Fibroblast of pulmonary artery (primary cell): Measurements from ENCODE around the gene VAMP2.

Source experiments
- DNase-seq: peaks from one replicate; pipeline ENCODE4 v3.0.0-alpha.2; 2010; ENCODE audit warnings: low read depth
- H3K4me3 ChIP-seq: replicated peaks from 2 replicates; pipeline ENCODE4 v1.5.1; 2011; ENCODE audit warnings: low read depth, mild to moderate bottlenecking, control low read depth, low read length, moderate library complexity
- CTCF ChIP-seq: IDR thresholded peaks from 2 replicates; pipeline ENCODE4 v1.5.1; 2011; ENCODE audit warnings: mild to moderate bottlenecking, control low read depth, low read length, inconsistent platforms; ENCODE audit errors: missing control alignments

Gene VAMP2

DNA sequence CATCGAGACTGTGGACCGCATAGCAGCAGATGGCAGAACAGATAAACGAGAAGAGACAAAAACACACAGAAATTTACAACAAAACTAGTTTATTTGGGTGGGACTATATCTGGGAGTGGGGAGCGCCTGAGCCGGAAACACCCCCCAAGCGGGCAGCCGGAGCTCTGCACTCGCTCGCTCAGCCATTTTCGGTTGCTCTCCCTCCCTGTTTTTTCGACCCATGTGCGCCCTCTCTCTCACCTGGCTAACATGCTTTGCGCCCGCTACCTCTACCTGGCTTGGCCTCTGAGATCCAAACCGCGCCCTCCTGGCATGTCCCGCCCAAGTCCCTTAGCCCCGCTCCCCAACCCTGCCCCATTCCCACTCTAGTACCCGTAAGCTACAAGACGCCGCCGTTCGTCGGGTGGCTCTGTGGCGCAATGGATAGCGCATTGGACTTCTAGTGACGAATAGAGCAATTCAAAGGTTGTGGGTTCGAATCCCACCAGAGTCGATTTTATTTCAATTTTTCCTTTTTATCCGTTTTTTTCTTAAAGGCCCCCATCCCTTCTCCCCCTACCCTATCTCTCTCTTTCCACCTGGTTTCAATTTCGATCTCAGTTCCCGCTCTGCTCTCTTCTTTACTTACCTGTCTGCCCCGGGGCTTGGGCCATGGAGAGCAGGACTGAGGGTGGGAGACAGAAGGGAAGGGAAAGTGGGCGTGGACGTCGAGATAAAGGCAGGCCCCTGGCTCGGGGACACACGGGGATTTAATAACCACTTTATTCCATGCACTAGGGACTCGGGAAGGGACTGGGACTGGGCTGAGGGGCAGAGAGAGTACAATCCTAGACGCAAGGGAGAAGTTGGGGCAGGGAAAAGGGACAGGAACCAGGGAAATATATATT is 42.0 kb downstream of the VAMP2 start:
- peak; percentile 33 for TF ChIP-seq CTCF
- DNase-seq: peak; percentile 73
- H3K4me3 ChIP-seq: peak overlapping the region; percentile 54

- TF ChIP-seq CTCF: no peak
- peak; percentile 95 for DNase-seq
- H3K4me3 ChIP-seq: peak overlapping the region; percentile 68
Observed at GRCh38 chr17:8119581-8120519, 42.9 kb downstream of the VAMP2 start.

GRCh38 chr17:8118769-8119580 is 43.8 kb downstream of the VAMP2 start:
- peak; percentile 86 for DNase-seq
- TF ChIP-seq CTCF: peak; percentile 87
- H3K4me3 ChIP-seq: peak overlapping the region; percentile 68

GRCh38 chr17:8117980-8118768 is 44.6 kb downstream of the VAMP2 start, which contains the start of gene ALOXE3:
Gene ALOXE3, minus strand, starts transcription at chr17:8118514. Its CDS starts 524 bp downstream, at chr17:8117990.
- H3K4me3 ChIP-seq: peak within 1 kb of the TSS; percentile 68
- DNase-seq: peak; percentile 46
- TF ChIP-seq CTCF: no peak

- DNase-seq: no peak
- H3K4me3 ChIP-seq: peak overlapping the region; percentile 68
Observed at GRCh38 chr17:8117367-8117979, 45.3 kb downstream of the VAMP2 start.

More at GRCh38 chr17:8117367-8117979, 45.3 kb downstream of the VAMP2 start:
- TF ChIP-seq CTCF: no peak
